IPS-15b (cell line): ENCODE measurements around the gene PCCA.

Experiments
- H3K27me3 ChIP-seq: one replicate; pipeline ENCODE4 v1.6.1; 2013; ENCODE audit warnings: low read length; ENCODE audit not compliant: control insufficient read depth, insufficient read depth
- H3K36me3 ChIP-seq: one replicate; pipeline ENCODE4 v1.6.1; 2013; ENCODE audit warnings: low read length; ENCODE audit not compliant: control insufficient read depth, insufficient read depth
- H3K4me1 ChIP-seq: one replicate; pipeline ENCODE4 v1.6.1; 2013; ENCODE audit warnings: mild to moderate bottlenecking, low read length; ENCODE audit not compliant: control insufficient read depth, insufficient read depth
- H3K4me3 ChIP-seq: one replicate; pipeline ENCODE4 v1.5.1; 2013; ENCODE audit warnings: low read depth, low read length
- H3K9ac ChIP-seq: one replicate; pipeline ENCODE4 v1.6.1; 2013; ENCODE audit warnings: low read depth, mild to moderate bottlenecking, low read length
- H3K9me3 ChIP-seq: one replicate; pipeline ENCODE4 v1.6.1; 2013; ENCODE audit warnings: mild to moderate bottlenecking, low read length; ENCODE audit not compliant: control insufficient read depth, insufficient read depth

PCCA gene

GRCh38 chr13:100470866-100471505 lies 382.1 kb downstream of the PCCA start:
- Histone ChIP-seq H3K27me3 (no peaks in the 10 kb centered on the region), H3K36me3 (no peaks in the 10 kb centered on the region), H3K4me1 (peaks cover 7% of the 10 kb centered on the region), H3K9me3 (no peaks in the 10 kb centered on the region), H3K9ac (no peak overlapping the region), H3K4me3 (no peak overlapping the region)

- H3K9ac ChIP-seq = no peak overlapping the region
Measured at GRCh38 chr13:100473087-100473486, 384.2 kb downstream of the PCCA start.

GRCh38 chr13:100473501-100474044 lies 384.7 kb downstream of the PCCA start:
- H3K9me3 ChIP-seq = no peaks in the 10 kb centered on the region
- no peak overlapping the region for H3K9ac ChIP-seq
- H3K4me3 ChIP-seq = no peak overlapping the region
- no peaks in the 10 kb centered on the region for H3K27me3 ChIP-seq
- H3K36me3 ChIP-seq = no peaks in the 10 kb centered on the region
- H3K4me1 ChIP-seq = peaks cover 16% of the 10 kb centered on the region

More at GRCh38 chr13:100473087-100473486, 384.2 kb downstream of the PCCA start:
- Histone ChIP-seq H3K4me3 (no peak overlapping the region), H3K27me3 (no peaks in the 10 kb centered on the region), H3K36me3 (no peaks in the 10 kb centered on the region), H3K4me1 (peaks cover 13% of the 10 kb centered on the region), H3K9me3 (no peaks in the 10 kb centered on the region)

GRCh38 chr13:100476963-100477362 lies 388.1 kb downstream of the PCCA start:
- Histone ChIP-seq H3K27me3 (no peaks in the 10 kb centered on the region), H3K36me3 (no peaks in the 10 kb centered on the region), H3K9ac (no peak overlapping the region), H3K9me3 (no peaks in the 10 kb centered on the region), H3K4me3 (no peak overlapping the region), H3K4me1 (peaks cover 18% of the 10 kb centered on the region)

GRCh38 chr13:100478107-100478809 lies 389.4 kb downstream of the PCCA start:
- H3K9ac ChIP-seq = no peak overlapping the region
- H3K36me3 ChIP-seq = no peaks in the 10 kb centered on the region
- peaks cover 13% of the 10 kb centered on the region for H3K4me1 ChIP-seq
- no peak overlapping the region for H3K4me3 ChIP-seq
- no peaks in the 10 kb centered on the region for H3K27me3 ChIP-seq
- H3K9me3 ChIP-seq = no peaks in the 10 kb centered on the region

- H3K4me1 ChIP-seq = peaks cover 11% of the 10 kb centered on the region
- no peaks in the 10 kb centered on the region for H3K9me3 ChIP-seq
- no peaks in the 10 kb centered on the region for H3K27me3 ChIP-seq
- no peak overlapping the region for H3K9ac ChIP-seq
- no peaks in the 10 kb centered on the region for H3K36me3 ChIP-seq
- H3K4me3 ChIP-seq = no peak overlapping the region
Measured at GRCh38 chr13:100480676-100481075, 391.8 kb downstream of the PCCA start.

- Histone ChIP-seq H3K9me3 (no peaks in the 10 kb centered on the region), H3K4me3 (no peak overlapping the region), H3K36me3 (no peaks in the 10 kb centered on the region), H3K9ac (no peak overlapping the region), H3K27me3 (no peaks in the 10 kb centered on the region), H3K4me1 (peaks cover 8% of the 10 kb centered on the region)
Measured at GRCh38 chr13:100483139-100483538, 394.2 kb downstream of the PCCA start.

- Histone ChIP-seq H3K9me3 (no peaks in the 10 kb centered on the region), H3K4me1 (peaks cover 3% of the 10 kb centered on the region), H3K27me3 (no peaks in the 10 kb centered on the region), H3K9ac (no peak overlapping the region), H3K4me3 (no peak overlapping the region), H3K36me3 (no peaks in the 10 kb centered on the region)
Measured at GRCh38 chr13:100483841-100484381, 395.0 kb downstream of the PCCA start.

- H3K36me3 ChIP-seq = no peaks in the 10 kb centered on the region
- peaks cover 3% of the 10 kb centered on the region for H3K4me1 ChIP-seq
- H3K27me3 ChIP-seq = no peaks in the 10 kb centered on the region
- H3K9me3 ChIP-seq = no peaks in the 10 kb centered on the region
- H3K9ac ChIP-seq = no peak overlapping the region
- no peak overlapping the region for H3K4me3 ChIP-seq
Measured at GRCh38 chr13:100484702-100485101, 395.8 kb downstream of the PCCA start.

- no peak overlapping the region for H3K4me3 ChIP-seq
- no peak overlapping the region for H3K9ac ChIP-seq
- H3K27me3 ChIP-seq = no peaks in the 10 kb centered on the region
- H3K4me1 ChIP-seq = peaks cover 7% of the 10 kb centered on the region
- H3K9me3 ChIP-seq = no peaks in the 10 kb centered on the region
- no peaks in the 10 kb centered on the region for H3K36me3 ChIP-seq
Measured at GRCh38 chr13:100485265-100485664, 396.4 kb downstream of the PCCA start.

- no peak overlapping the region for H3K9ac ChIP-seq
- H3K4me3 ChIP-seq = no peak overlapping the region
- H3K9me3 ChIP-seq = no peaks in the 10 kb centered on the region
- H3K36me3 ChIP-seq = no peaks in the 10 kb centered on the region
- H3K27me3 ChIP-seq = no peaks in the 10 kb centered on the region
- peaks cover 18% of the 10 kb centered on the region for H3K4me1 ChIP-seq
Measured at GRCh38 chr13:100490692-100491091, 401.8 kb downstream of the PCCA start.
